ENCODE data around the gene CAPRIN2. TPM values are rescaled to one million over a fixed set of nuclear protein-coding genes. Genes with fewer than 3 reads are reported as not detected.

The CAPRIN2 gene
- total RNA-seq, 2 donors from 2014 or later = 52.8 to 61.8 TPM

- Histone ChIP-seq H3K27me3 (replicated peaks; ENCODE audit: insufficient read depth) (no peaks in the 10 kb centered on the region), H3K9me3 (no peaks in the 10 kb centered on the region), H3K4me1 (ENCODE audit: control insufficient read depth in 1 of 2, low read depth in 2 of 2) (peaks cover 16 to 17% of the 10 kb centered on the region in 2 donors), H3K36me3 (no peaks in the 10 kb centered on the region), H3K27ac (peak overlapping the region; percentile 74 to 80), H3K4me3 (peak overlapping the region; percentile 83)
- no peak for TF ChIP-seq CTCF (IDR thresholded peaks at IDR 0.05)
- ATAC-seq (ENCODE audit: insufficient number of reproducible peaks, low FRiP score, low read depth) (no peak), DNase-seq (ENCODE audit: low spot score) (no peak)
These were observed 628 bp upstream of the CAPRIN2 start for GRCh38 chr12:30755395-30755762.

DNA sequence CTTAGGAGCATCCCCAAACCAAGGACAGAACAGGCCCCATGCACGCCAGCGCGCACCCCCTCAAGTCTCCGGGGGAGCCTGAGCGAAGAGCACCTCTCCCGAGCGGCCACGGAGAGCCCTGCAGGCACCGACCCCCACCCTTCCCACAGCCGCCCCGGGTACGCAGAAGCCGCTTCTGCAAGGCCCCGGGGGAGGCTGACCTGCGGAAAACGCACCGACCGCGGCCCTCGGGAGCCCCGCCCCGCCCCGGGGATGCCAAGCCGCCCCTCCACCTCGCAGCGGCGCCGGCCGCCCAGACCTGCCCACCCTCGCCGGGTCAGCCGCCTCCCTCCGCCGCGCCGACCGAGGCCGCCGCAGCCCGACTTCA is 385 bp downstream of the CAPRIN2 start:
- ATAC-seq (ENCODE audit: insufficient number of reproducible peaks, low FRiP score, low read depth) (no peak), DNase-seq (ENCODE audit: low spot score) (no peak)
- TF ChIP-seq CTCF (IDR thresholded peaks at IDR 0.05) = no peak
- Histone ChIP-seq H3K27me3 (replicated peaks; ENCODE audit: insufficient read depth) (no peaks in the 10 kb centered on the region), H3K4me3 (peak overlapping the region; percentile 83), H3K36me3 (no peaks in the 10 kb centered on the region), H3K4me1 (ENCODE audit: control insufficient read depth in 1 of 2, low read depth in 2 of 2) (peaks cover 16 to 17% of the 10 kb centered on the region in 2 donors), H3K27ac (peak overlapping the region; percentile 73 to 74), H3K9me3 (no peaks in the 10 kb centered on the region)

DNA sequence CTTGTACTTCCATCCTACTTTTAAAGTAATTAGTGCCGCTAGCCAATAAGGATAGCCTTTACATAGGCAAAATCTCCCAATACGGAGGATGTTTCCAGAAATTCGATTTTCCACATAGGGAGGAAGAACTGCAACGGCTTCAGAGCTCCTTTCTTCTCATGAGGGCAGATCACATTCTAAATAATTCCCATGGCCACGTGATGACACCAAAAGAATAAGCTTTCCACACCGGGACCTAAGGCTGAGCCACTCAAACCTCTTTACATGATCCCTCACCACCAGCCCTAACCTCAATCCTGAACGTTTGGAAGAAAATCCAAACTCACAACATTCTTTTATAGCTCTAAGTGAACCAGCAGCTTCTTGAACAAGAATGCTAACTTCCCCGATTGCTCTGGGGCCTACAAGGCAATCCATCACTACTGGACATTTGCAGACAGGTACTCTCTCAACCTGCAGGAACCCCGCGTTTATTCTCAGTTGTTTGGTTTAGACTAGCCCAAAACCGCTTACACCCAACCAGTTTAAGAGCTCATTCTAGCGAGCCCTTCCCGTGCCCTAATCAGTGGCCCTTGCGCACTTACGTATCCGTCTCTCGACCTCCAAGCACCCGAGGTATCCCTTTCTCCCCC is 884 bp downstream of the CAPRIN2 start:
- H3K36me3 ChIP-seq = no peaks in the 10 kb centered on the region
- ATAC-seq (ENCODE audit: insufficient number of reproducible peaks, low FRiP score, low read depth) (no peak), DNase-seq (ENCODE audit: low spot score) (no peak)
- peaks cover 16 to 17% of the 10 kb centered on the region in 2 donors for H3K4me1 ChIP-seq (ENCODE audit: control insufficient read depth in 1 of 2, low read depth in 2 of 2)
- H3K4me3 ChIP-seq = peak overlapping the region; percentile 83
- peak overlapping the region; percentile 73 to 74 for H3K27ac ChIP-seq
- no peaks in the 10 kb centered on the region for H3K27me3 ChIP-seq (replicated peaks; ENCODE audit: insufficient read depth)
- no peaks in the 10 kb centered on the region for H3K9me3 ChIP-seq
- no peak for TF ChIP-seq CTCF (IDR thresholded peaks at IDR 0.05)

- peak; percentile 23 for TF ChIP-seq CTCF (IDR thresholded peaks at IDR 0.05)
- Histone ChIP-seq H3K27ac (no peak overlapping the region), H3K9me3 (no peaks in the 10 kb centered on the region), H3K36me3 (no peaks in the 10 kb centered on the region), H3K4me1 (ENCODE audit: control insufficient read depth in 1 of 2, low read depth in 2 of 2) (peaks cover 16 to 17% of the 10 kb centered on the region in 2 donors), H3K4me3 (peak overlapping the region; percentile 83), H3K27me3 (replicated peaks; ENCODE audit: insufficient read depth) (no peaks in the 10 kb centered on the region)
- ATAC-seq (ENCODE audit: insufficient number of reproducible peaks, low FRiP score, low read depth) (no peak), DNase-seq (ENCODE audit: low spot score) (no peak)
These were observed 1.5 kb downstream of the CAPRIN2 start for GRCh38 chr12:30753233-30753632.

DNA sequence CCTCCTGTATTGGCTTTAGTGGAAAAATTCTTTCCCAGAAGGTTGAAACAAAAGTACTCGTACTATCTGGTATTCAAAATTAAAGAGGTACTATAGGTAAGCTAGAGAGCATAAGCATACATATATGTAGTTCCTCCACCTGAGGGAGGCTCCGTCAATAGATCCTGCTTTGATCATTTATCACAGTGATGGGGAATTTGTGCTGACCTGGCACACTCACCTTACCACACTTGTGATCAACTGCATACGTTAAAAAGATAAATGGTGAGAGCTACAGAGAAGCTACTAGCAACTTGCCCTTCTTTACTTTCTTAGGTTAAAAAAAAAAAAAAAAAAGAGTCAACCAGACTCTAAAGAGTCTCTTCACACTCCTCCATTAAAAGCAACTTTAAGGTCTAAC is 2.5 kb downstream of the CAPRIN2 start:
- H3K36me3 ChIP-seq = no peaks in the 10 kb centered on the region
- H3K27ac ChIP-seq = no peak overlapping the region
- peaks cover 16 to 17% of the 10 kb centered on the region in 2 donors for H3K4me1 ChIP-seq (ENCODE audit: control insufficient read depth in 1 of 2, low read depth in 2 of 2)
- ATAC-seq (ENCODE audit: insufficient number of reproducible peaks, low FRiP score, low read depth) = no peak
- H3K27me3 ChIP-seq (replicated peaks; ENCODE audit: insufficient read depth) = no peaks in the 10 kb centered on the region
- H3K9me3 ChIP-seq = no peaks in the 10 kb centered on the region
- no peak for DNase-seq (ENCODE audit: low spot score)
- no peak overlapping the region for H3K4me3 ChIP-seq
- TF ChIP-seq CTCF (IDR thresholded peaks at IDR 0.05) = no peak

Data from thoracic aorta (tissue), 2 donors.